NCI-H128 (cell line): Measurements from ENCODE around the gene SLC25A41.
"Not testable (repeated sequence)": the region's sequence is repeated elsewhere in the genome, so short reads cannot be mapped to it uniquely, and the experiment has no call there.

Experiments
- DNase-seq: peaks from one replicate; lab custom pipeline; 2025; ENCODE audit not compliant: unreplicated experiment; lab: John Stamatoyannopoulos, UW

SLC25A41 gene

DNA sequence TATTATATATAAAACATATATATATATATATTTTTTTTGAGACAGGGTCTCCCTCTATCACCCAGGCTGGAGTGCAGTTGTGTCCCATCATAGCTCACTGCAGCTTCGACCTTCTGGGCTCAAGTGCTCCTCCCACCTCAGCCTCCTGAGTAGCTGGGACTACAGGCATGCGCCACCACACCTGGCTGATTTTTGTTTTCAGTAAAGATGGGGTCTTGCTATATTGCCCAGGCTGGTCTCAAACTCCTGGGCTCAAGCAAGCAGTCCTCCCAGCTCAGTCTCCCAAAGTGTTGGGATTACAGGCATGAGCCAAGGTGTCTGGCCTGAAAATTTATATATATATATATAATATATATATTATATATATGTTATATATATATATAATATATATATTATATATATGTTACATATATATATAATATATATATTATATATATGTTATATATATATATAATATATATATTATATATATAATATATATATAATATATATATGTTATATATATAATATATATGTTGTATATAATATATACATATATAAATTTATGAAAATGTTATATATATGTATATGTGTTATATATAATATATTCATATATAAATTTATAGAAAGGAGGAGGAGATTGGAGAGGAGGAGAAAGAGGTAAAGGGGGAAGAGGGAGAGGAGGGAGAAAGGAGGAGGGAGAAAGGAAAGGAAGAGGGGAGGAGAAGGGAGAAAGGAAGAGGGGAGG, 4.7 kb downstream of the SLC25A41 start:
- DNase-seq: not testable (repeated sequence)

DNA sequence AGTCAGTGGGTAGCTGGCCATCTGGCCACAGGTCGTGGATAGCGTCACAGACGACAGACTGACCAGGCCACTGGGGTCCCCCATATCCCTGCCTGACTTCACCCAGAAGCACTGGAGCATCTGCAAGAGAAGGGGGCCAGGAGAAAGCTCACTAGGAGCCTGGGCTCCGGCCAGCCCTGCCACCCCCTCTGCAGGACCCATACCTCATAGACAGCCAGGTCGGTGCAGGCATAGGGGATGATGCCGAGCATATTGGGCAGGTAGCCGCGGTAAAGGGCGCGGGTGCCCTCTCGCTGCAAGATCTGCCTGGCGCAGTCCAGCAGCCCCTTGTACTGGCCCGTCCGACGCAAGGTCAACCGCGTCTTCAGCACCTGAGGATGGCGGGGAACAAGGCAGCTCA, 6.4 kb downstream of the SLC25A41 start:
- DNase-seq: no peak

DNA sequence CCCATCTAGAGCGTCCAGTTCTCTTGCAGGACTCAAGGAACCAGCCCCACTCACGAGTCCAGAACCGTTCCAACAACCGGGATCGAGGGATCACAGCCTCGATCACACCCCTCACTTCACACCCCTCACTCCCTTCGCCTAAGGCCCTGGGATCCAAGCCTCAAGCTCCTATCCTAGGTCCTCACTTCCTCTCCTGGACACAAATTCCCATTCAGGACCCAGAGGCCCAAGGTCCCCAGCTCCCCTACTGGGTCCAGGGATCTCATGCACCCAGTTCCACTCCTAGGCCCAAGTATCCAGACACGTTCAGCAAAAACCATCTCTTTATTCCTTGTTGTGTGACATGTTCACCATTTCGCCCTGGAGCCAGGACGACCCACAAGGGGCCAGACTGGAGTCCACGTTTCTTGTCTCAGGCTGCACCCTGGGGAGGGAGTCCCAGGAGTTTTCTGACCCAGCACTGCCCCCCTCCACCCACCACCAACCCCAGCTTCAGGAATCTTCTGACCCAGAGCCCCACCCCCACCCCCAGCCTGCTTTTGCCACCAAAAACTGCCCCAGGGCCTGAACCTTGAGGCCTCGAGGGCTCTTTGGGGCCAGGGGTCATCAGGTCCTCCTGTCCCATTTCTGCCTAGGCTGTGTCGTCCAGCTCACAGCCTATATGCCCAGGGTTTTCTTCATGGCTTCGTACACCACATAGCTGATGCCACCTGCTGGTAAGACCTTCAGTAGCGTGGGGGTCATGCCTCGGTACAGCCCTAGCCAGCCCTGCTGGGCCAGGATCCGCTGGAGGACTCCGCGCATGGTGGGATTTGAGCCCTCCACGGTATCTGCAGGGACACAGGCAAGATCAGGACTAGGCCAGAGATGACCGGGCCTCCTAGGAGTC, 7.6 kb downstream of the SLC25A41 start:
- DNase-seq: no peak

DNA sequence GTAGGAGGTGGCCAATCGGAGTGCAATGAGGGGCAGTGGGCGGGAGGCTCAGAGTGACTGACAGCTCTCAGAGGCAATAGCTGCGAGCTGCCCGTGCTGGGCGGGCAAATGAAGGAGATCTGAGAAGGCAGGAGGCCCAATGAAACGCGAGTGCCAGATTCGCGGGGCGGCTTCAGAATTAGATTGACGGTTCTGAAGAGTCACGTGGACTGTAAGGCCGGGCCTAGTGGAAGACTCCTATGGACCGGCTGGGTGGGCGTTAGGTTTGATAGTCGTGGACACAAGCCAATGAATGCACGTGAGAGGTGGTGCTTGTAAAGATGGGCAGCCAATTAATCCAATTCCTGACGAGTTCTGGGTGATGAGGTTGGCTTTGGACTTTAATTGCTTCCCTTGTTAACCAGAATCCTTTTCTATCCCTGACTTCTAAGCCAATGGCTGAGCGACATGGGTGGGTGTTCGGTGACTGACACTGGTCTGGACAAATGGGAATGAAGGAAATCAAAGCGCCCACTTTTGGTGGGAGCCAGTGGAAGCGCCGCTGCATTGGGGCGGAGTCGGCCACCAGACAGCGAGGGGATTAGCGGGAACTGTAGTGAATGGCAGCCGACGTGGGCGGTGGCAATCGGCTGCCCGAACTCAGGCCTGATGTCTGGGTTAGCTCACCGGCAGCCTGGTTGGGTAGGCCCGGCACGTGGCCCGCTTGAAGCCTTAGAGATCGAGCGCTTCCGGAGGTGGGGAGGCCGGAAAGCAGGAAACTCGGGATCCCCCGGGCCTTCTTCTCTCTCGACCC, 8.4 kb downstream of the SLC25A41 start:
- DNase-seq: peak; percentile 99

DNA sequence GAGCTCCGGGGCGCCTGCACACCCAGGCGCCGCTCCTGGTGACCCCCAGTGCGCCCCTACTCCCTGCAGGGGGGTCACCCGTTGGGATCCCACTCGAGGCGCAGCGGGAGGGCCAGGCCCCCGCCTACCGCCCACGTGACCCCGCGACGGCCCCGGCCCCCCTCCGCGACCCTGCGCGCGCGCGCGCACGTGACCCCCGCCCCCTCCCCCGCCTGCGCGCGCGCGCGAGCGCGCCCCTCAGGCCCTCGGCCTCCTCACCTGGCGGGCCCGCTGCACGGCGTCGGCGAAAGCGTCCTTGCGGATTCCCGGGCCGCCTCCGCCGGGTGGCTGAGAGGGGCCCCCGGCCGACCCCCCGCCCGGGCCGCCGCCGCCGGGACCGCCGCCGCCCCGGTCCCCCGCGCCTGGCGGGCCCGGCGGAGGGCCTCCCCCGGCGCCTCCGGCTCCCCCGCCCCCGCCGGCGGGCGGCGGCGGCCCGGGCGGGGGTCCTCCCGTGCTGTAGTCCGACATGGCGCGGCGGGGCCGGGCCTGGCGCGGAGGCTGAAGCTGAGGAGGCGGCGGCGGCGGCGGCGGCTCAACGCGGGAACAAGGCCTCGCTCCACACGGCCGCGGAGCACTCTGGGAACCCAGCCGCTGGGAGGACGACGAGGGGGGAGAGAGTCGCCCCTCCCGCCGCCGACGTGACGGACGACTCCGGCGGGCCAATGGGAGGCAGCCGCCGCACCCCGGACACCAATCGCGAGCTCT, 9.2 kb downstream of the SLC25A41 start, which contains the start of gene KHSRP:
KHSRP (minus strand) TSS at position 617 of the 744 bp plus-strand sequence; CDS start at position 507, 110 bp downstream.
- no peak for DNase-seq

DNA sequence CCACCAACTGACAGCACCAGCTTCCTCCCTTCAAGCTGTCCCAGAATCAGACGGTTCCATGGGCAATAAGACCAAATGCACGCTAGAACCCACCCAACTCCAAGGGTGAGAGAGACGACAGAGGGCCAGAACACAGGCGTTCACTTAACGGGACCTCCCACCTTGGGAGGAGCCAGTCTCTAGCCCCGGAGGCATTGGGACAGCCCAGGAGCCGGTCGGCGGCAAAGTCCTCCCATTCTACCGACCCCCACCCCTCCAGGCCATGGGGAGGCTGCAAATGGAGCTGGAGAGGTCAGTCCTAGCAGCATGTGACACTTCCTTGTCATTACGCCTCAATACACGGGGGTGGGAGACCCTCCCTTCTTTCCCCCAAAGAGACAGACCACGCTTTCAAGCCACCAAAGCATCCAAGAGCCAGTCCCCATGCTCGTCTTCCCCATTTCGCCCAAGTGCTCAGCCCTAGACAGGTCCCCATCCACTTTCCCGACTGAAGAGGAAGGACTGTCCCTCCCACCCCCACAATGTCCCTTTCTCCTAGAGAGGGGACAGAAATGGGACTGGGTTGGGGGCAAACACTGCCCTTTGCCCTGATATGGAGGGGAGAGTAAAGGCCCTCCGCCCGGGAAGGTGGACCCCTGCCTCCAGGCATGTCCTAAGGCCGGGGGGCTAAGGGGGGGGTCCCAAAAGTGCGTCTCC, 9.9 kb downstream of the SLC25A41 start:
- no peak for DNase-seq

DNA sequence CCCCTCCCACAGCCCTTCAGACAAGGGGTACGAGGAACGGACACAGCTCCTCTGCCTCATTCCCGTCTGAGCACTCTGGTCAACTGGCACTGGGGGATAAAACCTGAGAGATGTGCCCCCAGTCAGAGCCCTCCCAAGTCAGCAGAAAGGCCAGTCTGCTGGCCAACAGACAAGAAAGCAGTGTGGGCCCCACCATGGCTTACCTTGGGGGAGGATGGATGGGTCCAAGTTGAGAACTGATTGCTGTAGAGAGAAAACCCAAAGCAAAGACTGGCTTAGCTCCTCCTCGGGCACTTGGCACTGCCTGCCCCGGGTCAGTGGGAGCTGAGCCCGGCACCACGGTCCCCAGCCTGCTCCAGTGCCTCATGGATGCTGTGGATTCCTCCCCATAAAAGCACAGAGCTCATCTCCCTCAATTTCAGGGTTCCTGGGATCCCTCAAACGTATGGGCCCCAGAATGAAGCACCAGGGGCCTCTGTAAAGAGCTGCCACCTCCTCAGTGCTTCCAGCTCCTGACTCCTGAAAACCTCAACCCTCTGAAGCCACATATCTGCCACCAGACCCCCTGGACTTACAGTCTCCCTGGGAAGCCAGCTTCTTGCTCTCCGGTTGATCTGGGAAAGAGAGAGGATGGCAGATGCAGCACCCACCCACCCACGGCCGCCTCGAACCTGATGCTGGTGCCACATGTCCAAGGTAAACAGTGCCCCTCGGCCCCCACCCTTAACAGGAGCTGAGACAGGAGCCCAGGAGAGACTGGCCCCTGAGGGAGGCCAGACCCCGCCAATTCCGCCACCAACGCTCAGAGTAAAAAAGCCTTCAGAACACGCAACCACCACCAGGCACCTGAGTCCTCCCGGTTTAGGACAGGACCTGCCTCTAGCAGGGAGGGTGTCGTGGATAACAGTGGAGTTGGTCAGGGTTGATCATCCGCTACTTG, 12.2 kb downstream of the SLC25A41 start:
- DNase-seq: no peak

DNA sequence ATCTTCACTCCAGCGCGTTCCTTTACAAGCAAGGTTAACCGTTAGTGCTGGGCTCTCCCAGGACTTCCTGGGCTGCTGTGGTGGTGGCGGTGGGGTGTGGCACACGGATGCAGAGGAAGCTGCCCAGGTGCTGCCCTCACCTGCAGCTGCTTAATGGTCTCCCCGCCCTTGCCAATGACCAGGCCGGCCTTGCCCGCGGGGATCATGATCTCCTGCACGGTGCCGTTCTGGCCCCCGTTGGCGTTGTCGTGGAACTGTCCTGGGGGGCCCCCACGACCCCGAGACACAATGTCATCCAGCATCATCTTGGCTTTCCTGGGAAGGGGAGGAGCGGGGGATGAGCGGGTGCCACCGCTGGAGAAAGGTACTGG, 15.0 kb downstream of the SLC25A41 start:
- no peak for DNase-seq

DNA sequence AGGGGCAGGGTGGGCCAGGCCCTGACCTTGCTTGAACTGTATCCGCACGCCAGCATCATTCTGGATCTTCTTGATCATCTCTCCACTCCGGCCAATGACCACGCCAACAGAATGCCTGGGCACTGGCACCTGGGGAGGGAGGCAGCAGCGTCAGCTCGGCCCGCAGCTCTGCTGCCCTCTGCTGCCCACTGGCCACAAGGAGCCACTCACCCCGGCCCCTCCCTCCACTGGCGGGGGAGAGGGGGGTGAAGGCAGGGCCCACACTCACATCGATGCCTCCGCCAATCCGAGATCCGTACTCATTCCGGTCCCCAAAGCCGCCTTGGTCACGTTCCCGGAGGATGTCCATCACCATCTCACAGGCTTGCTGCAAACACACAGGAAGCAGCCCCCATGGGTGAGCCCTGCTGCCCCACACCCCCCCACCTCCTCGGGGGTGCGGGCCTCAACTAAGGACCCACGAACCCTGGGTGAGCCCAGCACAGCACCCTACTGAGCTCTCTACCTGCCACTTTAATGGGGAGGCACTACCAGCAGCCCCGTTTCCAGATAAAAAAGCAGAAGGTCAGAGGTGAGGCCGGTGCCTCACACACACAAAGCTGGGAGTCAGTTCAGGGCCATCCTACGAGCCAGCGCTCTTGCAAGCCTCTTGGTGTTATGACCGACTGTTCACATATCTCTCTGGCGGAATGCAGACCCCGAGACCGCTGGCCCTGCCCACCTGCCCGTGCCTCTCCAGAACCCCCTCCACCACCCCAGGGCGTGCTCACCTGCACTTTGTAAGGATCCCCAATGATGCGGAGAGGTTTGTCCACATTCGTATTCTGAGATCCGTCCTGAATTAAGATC, 15.6 kb downstream of the SLC25A41 start:
- no peak for DNase-seq

DNA sequence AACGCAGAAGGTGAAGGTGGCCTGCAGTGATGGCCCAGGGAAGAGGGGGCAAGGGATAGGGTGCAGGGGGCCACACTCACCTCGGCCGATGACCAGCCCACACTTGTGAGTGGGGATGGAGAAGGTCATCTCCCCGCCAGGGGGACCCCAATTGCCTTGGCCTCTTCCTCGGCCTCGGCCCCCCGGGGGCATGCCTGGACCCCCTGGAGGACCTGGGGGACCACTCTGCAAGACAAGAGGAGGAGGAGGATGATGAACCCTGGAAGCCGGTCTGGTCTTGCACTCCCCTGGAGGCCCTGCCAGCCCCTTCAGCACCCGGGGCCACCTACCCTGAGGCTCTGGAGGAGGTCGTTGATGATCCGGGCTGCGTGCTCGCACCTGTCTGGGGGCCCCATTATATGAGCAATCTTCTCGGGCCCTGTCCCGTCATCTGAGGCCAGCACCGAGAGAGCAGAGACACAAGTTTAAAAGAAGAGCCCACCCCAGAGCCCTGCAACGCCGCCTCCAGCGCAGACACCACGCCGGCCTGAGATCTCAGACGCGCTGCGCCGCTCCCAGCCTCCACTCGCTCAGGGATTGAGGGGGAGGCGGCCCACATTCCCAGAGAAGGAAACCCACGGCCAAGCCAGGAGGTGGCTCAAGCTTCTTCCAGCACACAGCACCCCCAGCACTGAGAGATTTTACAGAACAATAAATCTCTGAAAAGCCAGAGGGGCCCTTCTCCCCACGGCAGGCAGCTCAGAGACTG, 16.7 kb downstream of the SLC25A41 start:
- no peak for DNase-seq

DNA sequence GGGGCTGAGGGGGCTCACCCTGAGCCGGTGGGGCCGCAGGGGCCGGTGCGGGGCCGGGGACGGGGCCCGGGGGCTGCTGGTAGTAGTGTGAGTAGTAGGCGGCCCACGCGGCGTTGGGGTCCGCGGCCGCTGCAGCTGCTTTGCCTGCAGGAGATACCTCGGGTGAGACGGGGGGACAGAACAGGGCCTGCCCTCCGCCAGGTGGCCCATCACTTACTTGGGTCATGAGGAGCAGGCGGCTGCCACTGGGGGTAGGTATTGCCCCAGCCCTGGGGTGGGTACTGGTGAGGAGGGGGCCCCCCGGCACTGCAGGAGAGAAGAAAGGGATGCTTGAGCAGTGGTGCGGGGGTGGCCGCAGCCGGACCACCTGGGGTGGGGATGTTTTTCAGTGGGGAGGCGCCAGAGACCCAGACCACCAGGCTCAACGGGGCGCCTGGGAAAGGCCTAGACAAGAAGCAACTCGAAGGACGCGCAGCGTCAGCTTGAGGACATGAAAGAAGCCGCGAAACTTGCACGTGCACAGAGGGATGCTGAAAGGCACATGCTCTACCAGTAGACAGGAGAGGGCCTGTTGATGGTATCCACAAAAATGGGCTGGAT, 17.9 kb downstream of the SLC25A41 start:
- DNase-seq: no peak

DNA sequence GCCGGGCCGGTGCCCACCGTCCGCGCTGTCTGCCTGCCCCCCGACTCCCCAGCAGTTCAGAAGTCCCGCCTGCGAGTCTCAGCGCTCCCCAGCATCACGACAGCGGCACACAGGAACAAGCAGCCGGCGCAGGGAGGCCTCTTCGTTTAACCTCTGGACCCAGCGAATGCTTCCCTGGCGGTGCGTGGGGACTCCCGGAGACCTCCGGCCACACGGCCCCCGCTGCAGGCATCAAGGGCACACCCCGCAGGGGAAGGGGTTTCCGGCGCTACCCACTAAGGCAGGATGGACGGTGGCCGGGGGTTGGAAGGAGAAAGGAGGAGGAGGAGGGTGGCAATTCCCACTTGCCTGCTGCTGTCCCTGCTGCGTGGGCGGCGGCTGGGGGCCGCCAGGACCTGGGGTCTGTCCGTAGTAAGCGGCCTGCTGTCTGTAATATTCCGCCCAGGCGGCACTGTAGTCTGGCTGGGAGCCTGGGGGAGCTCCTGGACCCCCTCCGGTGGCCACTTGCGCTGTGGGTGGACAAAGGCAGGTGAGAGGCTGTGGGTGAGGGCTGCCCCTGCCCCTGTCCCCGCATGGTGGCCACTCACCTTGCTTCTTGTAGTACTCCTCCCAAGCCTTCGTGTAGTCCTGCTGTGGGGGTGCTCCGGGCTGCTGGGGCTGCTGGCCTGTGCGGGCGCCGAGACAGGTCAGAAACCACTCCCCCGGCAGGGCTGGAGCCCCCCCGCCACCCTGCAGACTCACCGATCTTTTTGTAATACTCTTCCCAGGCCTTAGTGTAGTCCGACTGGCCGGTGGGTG, 18.6 kb downstream of the SLC25A41 start:
- no peak for DNase-seq

DNA sequence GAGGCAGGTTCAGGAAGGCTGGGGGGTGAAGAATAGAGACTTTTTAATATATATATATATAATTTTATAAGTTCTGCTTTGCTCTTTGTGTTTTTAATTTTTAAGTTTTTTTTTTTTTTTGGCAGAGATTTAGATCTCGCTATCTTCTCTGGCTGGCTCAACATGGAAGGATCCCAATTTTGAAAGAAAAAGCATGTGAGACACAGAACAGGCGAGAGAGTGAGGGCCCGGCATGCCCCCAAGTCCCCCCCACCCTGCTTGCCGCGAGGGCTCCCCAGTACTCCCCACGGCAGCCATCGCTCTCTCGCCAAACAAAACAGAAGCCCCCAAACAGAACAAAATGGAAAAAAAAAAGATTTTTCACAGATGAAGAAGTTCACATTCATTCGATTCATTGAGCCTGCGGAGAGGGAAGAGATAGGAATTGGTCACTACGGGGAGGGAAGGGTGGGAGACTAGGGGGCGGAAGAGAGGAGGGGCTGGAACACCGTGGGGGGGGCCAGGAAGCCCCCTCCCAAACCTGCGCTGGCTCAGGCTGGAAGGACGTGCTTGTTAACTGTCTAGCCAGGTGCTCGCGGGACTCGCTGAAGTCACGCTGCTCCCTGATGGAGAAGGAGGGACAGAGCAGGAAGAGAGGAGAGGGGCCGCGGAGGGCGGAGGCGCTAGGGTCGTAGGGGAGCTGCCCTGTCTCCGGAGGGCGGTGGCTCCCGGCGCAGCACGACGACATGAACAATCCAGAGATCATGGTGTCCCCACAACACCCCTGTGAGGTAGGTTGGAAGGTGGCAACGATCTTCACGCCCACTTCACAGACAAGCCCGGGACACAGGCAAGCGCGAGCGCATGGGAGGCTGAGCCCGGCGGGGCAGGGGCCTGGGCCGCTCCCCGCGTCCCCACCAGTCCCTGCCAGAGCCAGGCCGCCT, 19.6 kb downstream of the SLC25A41 start:
- no peak for DNase-seq

DNA sequence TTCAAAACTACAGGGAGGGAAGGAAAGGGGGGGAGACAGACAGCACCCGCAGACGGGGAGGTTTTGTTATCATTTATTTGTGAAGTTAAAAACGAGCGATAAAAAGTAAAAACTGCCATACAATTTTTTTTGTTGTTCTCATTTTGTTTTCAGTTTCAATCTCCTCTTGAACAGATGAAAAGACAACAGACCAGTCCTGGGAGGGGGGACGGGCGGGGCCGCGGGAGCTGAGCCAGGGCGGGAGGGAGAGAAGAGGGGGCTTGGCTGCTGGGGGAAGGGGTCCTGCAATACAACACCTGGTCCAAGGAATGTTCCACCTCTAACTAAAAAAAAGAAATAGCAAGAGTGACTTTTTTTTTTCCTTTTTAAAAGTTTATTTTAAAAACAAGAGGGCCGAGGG, 20.3 kb downstream of the SLC25A41 start:
- no peak for DNase-seq

DNA sequence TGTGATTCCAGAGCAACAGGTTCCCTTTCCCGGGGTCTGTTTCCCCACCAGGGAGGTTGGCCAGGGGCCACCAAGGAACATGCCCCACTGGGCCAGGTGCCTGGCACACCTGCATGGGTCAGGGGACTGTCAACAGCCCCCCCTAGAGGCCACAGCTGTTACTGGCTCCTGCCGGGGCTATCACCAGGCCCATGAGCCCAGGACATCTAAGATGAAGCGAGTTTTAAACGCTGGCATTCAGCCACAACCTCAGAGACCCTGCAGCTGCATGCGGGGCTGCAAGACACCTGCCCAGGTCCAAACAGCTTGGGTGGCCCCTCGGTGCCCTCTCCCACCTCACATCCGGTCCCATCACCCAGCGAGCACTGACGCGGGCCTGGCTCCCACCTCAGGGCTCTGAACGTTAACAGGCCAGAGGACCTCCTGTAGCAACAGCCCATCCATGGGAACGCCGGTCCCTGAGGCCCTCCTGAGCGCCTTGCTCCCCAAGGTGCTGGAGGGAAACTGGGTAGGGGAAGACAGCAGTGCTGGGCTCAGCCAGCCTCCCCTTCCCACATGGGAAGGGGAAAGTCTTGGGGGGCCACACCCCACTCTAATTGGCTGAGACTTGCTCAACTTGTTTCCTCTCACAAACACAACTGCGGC, 21.0 kb downstream of the SLC25A41 start:
- DNase-seq: no peak
